ENCODE measurements around the gene CENPA.
"Not testable (repeated sequence)": the region's sequence is repeated elsewhere in the genome, so short reads cannot be mapped to it uniquely, and the experiment has no call there.

The CENPA gene

GRCh38 chr2:26785431-26786206 lies at the start of gene CENPA:
TSS of gene CENPA (plus strand) at chr2:26786056. CDS start at chr2:26786197, 141 bp downstream.
- DNase-seq = peak; percentile 100

- DNase-seq = no peak
These were observed 48.6 kb upstream of the CENPA start for GRCh38 chr2:26737221-26737620.

- no peak for DNase-seq
These were observed 47.4 kb upstream of the CENPA start for GRCh38 chr2:26738481-26738880.

- DNase-seq = no peak
These were observed 46.3 kb upstream of the CENPA start for GRCh38 chr2:26739514-26739913.

- no peak for DNase-seq
These were observed 45.5 kb upstream of the CENPA start for GRCh38 chr2:26740346-26740745.

GRCh38 chr2:26740890-26741302 lies 45.0 kb upstream of the CENPA start:
- DNase-seq = no peak

- no peak for DNase-seq
These were observed 43.6 kb upstream of the CENPA start for GRCh38 chr2:26742048-26742770.

- DNase-seq = no peak
These were observed 42.0 kb upstream of the CENPA start for GRCh38 chr2:26743852-26744251.

GRCh38 chr2:26744953-26745352 lies 40.9 kb upstream of the CENPA start:
- DNase-seq = no peak

- peak; percentile 52 to 78 for DNase-seq
These were observed 40.1 kb upstream of the CENPA start for GRCh38 chr2:26745609-26746327.

- DNase-seq = no peak
These were observed 38.9 kb upstream of the CENPA start for GRCh38 chr2:26746934-26747333.

GRCh38 chr2:26749787-26750420 lies 36.0 kb upstream of the CENPA start:
- not testable (repeated sequence) for DNase-seq

- DNase-seq = not testable (repeated sequence)
These were observed 35.4 kb upstream of the CENPA start for GRCh38 chr2:26750467-26750866.

- DNase-seq = no peak
These were observed 33.2 kb upstream of the CENPA start for GRCh38 chr2:26752656-26753055.

GRCh38 chr2:26754539-26754938 lies 31.3 kb upstream of the CENPA start:
- DNase-seq = no peak

GRCh38 chr2:26754972-26755670 lies 30.7 kb upstream of the CENPA start:
- DNase-seq = no peak

- DNase-seq = no peak
These were observed 29.5 kb upstream of the CENPA start for GRCh38 chr2:26756337-26756736.

- DNase-seq = peak; percentile 98 to 100
These were observed 27.7 kb upstream of the CENPA start for GRCh38 chr2:26757873-26758789.

GRCh38 chr2:26758790-26759321 lies 27.0 kb upstream of the CENPA start:
- no peak for DNase-seq

- no peak for DNase-seq
These were observed 26.0 kb upstream of the CENPA start for GRCh38 chr2:26759845-26760244.

- DNase-seq = not testable (repeated sequence)
These were observed 24.9 kb upstream of the CENPA start for GRCh38 chr2:26760991-26761390.

Measured in SW 1271 (cell line).